Loucy (cell line): ENCODE results near the gene GLUD1.
"Not testable (repeated sequence)": the region's sequence is repeated elsewhere in the genome, so short reads cannot be mapped to it uniquely, and the experiment has no call there.

Experiments used
- H2AFZ ChIP-seq: fragments of 200-600 bp; sonication (generic); 2 replicates; pipeline ENCODE4 v1.6.0; 2016; ENCODE audit warnings: antibody characterized with exemption, mild to moderate bottlenecking, low read length, moderate library complexity
- H3F3A ChIP-seq: fragments of 200-600 bp; 2 replicates; pipeline ENCODE4 v1.6.0; 2016; ENCODE audit warnings: antibody characterized with exemption, low read depth, mild to moderate bottlenecking
- H3K27me3 ChIP-seq: fragments of 200-600 bp; sonication (generic); 2 replicates; pipeline ENCODE4 v1.6.1; 2014; ENCODE audit warnings: low read length, mild to moderate bottlenecking; ENCODE audit not compliant: insufficient read depth, poor library complexity, severe bottlenecking
- H3K36me3 ChIP-seq: fragments of 200-600 bp; sonication (generic); 2 replicates; pipeline ENCODE4 v1.6.1; 2016; ENCODE audit warnings: low read length; ENCODE audit not compliant: insufficient read depth
- H3K4me1 ChIP-seq: fragments of 200-600 bp; sonication (generic); 2 replicates; pipeline ENCODE4 v1.5.1; 2014; ENCODE audit warnings: low read length, mild to moderate bottlenecking; ENCODE audit not compliant: insufficient read depth, poor library complexity, severe bottlenecking
- H3K4me2 ChIP-seq: fragments of 200-600 bp; sonication (generic); 2 replicates; pipeline ENCODE4 v1.6.0; 2014; ENCODE audit warnings: antibody characterized with exemption, low read length, low read depth, mild to moderate bottlenecking; ENCODE audit not compliant: poor library complexity, severe bottlenecking
- H3K4me3 ChIP-seq: fragments of 200-600 bp; sonication (generic); 2 replicates; pipeline ENCODE4 v1.5.1; 2014; ENCODE audit warnings: low read length, mild to moderate bottlenecking, mixed read lengths; ENCODE audit not compliant: poor library complexity, severe bottlenecking
- H3K79me2 ChIP-seq: fragments of 200-600 bp; sonication (generic); 2 replicates; pipeline ENCODE4 v1.6.1; 2014; ENCODE audit warnings: low read length; ENCODE audit not compliant: insufficient read depth
- H3K9ac ChIP-seq: fragments of 200-600 bp; sonication (generic); 2 replicates; pipeline ENCODE4 v1.6.0; 2014; ENCODE audit warnings: mild to moderate bottlenecking, low read depth, low read length, moderate library complexity; ENCODE audit not compliant: poor library complexity, severe bottlenecking
- H3K9me2 ChIP-seq: fragments of 200-600 bp; sonication (generic); replicated peaks from 2 replicates; pipeline ENCODE4 v1.6.1; 2016; ENCODE audit warnings: low read depth, low read length, mixed read lengths
- H3K9me3 ChIP-seq: fragments of 200-600 bp; sonication (generic); 2 replicates; pipeline ENCODE4 v1.6.1; 2014; ENCODE audit warnings: mild to moderate bottlenecking, antibody characterized with exemption, low read length, low read depth; ENCODE audit not compliant: insufficient read depth
- H4K20me1 ChIP-seq: fragments of 200-600 bp; sonication (generic); 2 replicates; pipeline ENCODE4 v1.6.0; 2014; ENCODE audit warnings: antibody characterized with exemption, low read length, mild to moderate bottlenecking; ENCODE audit not compliant: insufficient read depth, poor library complexity, severe bottlenecking
- EZH2phosphoT487 ChIP-seq: fragments of 200-600 bp; IDR thresholded peaks from 2 replicates; pipeline ENCODE4 v1.6.1; 2018; ENCODE audit warnings: antibody characterized with exemption, mild to moderate bottlenecking, moderate library complexity, borderline replicate concordance
- TF ChIP-seq, protein P1 (sequence below): fragments of 200-600 bp; sonication (generic); conservative IDR thresholded peaks from 2 replicates; pipeline ENCODE4 v1.5.1; 2014; ENCODE audit warnings: mild to moderate bottlenecking, antibody characterized with exemption, low read length

GLUD1 gene

DNA sequence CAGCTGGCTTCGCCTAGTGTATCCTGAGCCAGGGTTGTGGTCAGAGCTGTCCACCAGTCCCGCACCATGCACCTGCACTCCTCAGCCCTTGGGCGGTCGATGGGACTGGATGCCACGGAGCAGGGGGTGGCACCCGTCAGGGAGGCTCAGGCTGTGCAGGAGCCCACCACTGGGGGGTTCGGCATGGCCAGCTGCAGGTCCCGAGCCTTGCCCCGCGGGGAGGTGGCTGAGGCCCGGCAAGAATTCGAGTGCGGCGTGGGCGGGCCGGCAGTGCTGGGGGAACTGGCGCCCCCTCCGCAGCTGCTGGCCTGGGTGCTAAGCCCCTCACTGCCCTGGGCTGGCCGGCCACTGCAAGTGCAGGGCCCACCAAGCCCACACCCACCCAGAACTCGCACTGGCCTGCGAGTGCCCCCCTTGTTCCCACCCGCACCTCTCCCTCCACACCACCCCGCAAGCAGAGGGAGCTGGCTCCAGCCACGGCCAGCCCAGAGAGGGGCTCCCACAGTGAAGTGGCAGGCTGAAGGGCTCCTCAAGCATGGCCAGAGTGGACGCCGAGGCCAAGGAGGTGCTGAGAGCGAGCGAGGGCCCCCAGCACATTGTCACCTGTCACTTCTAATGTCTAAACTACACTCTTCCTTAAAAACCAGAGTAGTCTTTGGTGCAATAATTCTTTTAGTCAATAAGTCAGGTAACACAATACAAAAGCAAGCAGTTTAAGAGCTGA, 63.6 kb downstream of the GLUD1 start:
- no peaks in the 10 kb centered on the region for H4K20me1 ChIP-seq
- no peak overlapping the region for H3K4me2 ChIP-seq
- no peaks in the 10 kb centered on the region for H3K9me2 ChIP-seq
- H3F3A ChIP-seq = no peaks in the 10 kb centered on the region
- no peaks in the 10 kb centered on the region for H3K79me2 ChIP-seq
- no peaks in the 10 kb centered on the region for H3K27me3 ChIP-seq
- H3K9ac ChIP-seq = no peak overlapping the region
- no peak overlapping the region for H3K4me3 ChIP-seq
- TF ChIP-seq, protein P1, sequence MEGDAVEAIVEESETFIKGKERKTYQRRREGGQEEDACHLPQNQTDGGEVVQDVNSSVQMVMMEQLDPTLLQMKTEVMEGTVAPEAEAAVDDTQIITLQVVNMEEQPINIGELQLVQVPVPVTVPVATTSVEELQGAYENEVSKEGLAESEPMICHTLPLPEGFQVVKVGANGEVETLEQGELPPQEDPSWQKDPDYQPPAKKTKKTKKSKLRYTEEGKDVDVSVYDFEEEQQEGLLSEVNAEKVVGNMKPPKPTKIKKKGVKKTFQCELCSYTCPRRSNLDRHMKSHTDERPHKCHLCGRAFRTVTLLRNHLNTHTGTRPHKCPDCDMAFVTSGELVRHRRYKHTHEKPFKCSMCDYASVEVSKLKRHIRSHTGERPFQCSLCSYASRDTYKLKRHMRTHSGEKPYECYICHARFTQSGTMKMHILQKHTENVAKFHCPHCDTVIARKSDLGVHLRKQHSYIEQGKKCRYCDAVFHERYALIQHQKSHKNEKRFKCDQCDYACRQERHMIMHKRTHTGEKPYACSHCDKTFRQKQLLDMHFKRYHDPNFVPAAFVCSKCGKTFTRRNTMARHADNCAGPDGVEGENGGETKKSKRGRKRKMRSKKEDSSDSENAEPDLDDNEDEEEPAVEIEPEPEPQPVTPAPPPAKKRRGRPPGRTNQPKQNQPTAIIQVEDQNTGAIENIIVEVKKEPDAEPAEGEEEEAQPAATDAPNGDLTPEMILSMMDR = no peak
- TF ChIP-seq EZH2phosphoT487 = no peak
- H3K4me1 ChIP-seq = no peaks in the 10 kb centered on the region
- no peaks in the 10 kb centered on the region for H3K36me3 ChIP-seq
- H3K9me3 ChIP-seq = no peaks in the 10 kb centered on the region
- no peak overlapping the region for H2AFZ ChIP-seq

DNA sequence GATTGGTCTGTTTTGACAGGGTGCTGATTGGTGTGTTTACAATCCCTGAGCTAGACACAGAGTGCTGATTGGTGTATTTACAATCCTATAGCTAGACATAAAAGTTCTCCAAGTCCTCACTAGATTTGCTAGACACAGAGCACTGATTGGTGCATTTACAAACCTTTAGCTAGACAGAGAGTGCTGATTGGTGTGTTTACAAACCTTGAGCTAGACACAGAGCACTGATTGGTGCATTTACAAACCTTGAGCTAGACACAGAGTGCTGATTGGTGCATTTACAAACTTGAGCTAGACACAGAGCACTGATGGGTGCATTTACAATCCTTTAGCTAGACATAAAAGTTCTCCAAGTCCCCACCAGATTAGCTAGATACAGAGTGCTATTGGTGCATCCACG, 64.2 kb downstream of the GLUD1 start:
- H3K9me3 ChIP-seq, H3K4me1 ChIP-seq, H3K9me2 ChIP-seq, H3F3A ChIP-seq, H3K27me3 ChIP-seq, H3K4me3 ChIP-seq, H3K36me3 ChIP-seq, H3K9ac ChIP-seq, H4K20me1 ChIP-seq, H3K79me2 ChIP-seq, H2AFZ ChIP-seq, H3K4me2 ChIP-seq: not testable (repeated sequence)

DNA sequence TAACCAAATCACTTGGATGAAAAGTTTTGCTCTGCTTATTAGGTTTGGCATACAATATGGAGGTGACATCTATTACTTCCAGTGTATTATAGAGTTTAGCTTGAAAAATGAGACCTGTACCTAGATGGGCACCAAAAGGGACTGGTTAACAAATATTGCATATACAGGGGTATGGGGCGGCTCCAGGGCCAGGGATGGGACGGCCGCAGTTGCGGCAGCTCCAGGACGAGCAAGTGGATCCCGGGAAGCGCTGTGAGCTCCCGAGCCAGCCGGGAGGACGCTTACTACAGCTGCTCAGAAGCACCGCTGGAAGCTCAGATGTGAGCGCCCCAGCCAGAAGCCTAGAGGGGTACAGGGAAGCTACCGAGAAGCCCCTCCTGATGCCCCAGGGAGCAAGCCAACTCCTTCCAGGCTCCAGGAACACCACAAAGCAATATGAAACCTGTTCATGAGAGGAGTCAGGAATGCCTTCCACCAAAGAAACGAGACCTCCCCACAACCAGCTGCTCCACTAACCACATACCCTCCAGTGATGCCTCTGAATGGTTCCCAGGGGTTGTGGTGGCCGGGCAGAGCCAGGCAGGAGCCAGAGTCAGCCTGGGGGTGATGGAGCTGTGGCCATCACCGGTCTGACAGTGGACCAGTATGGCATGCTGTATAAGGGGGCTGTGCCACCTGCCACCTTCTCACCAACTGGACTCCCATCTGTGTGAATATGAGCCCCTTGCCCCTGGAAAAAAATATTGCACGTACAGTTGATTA, 67.7 kb downstream of the GLUD1 start:
- H3K27me3 ChIP-seq, H3F3A ChIP-seq, H4K20me1 ChIP-seq, H2AFZ ChIP-seq, H3K4me2 ChIP-seq, H3K4me3 ChIP-seq, H3K79me2 ChIP-seq, H3K9me2 ChIP-seq, H3K4me1 ChIP-seq, H3K9ac ChIP-seq, H3K9me3 ChIP-seq, H3K36me3 ChIP-seq: not testable (repeated sequence)

DNA sequence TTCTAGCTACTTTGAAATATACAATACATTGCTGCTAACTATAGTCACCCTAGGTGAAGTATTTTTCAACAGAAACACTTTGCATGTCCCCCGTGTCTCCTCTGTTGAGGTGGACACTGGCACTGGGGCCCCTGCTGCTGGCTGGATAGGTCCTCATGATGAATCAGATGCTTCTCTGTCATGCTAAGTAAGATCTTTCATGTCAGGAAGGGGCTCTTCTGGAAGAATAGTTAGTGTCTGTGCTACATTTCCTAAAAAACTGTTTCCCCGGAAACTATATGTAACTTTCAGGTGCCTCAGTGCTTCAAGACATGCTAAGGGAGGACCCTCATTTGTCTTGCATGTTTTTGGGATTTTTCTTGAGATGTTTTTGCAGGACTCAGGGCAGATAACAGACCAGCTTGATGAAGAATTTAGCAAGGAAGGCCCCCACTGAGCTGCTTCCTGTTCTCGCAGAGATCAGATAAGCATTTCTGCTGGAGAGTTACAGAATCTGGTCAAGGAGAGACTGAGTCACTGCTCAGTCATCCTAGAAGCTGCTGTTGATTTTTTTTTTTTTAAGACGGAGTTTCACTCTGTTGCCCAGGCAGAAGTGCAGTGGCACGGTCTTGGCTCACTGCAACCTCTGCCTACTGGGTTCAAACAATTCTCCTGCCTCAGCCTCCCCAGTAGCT, 69.2 kb downstream of the GLUD1 start:
- not testable (repeated sequence) for H3F3A ChIP-seq, H3K79me2 ChIP-seq, H3K27me3 ChIP-seq, H3K9me3 ChIP-seq, H3K36me3 ChIP-seq, H2AFZ ChIP-seq, H3K4me3 ChIP-seq, H3K9ac ChIP-seq, H3K4me1 ChIP-seq, H3K9me2 ChIP-seq, H4K20me1 ChIP-seq
- peak overlapping the region; percentile 54 for H3K4me2 ChIP-seq

DNA sequence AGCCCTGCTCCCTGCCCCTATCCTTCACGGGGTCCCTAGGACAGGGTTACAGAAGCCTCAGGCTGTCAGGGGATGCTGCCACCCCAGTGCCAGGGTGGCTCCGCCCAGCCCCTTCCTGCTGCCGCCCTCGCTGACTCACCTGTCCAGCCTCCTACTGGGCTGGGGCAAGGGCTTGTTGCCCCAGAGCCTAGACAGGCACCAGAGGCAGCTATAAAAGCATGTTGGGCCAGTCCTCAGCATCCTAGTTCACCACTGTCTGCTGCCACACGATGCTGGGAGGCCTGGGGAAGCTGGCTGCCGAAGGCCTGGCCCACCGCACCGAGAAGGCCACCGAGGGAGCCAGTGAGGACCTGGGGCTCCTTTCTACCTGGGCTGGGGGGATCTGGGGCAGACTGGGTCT, 74.6 kb downstream of the GLUD1 start, which contains the start of gene FAM25A:
Gene FAM25A, plus strand, starts transcription at position 239 of the 400 bp plus-strand sequence. Its CDS starts 31 bp downstream, at position 270.
- H3K9me2 ChIP-seq, H3K27me3 ChIP-seq, H3K4me3 ChIP-seq, H3F3A ChIP-seq, H3K9me3 ChIP-seq, H3K4me1 ChIP-seq, H4K20me1 ChIP-seq, H2AFZ ChIP-seq, H3K9ac ChIP-seq, H3K79me2 ChIP-seq, H3K4me2 ChIP-seq, H3K36me3 ChIP-seq: not testable (repeated sequence)

DNA sequence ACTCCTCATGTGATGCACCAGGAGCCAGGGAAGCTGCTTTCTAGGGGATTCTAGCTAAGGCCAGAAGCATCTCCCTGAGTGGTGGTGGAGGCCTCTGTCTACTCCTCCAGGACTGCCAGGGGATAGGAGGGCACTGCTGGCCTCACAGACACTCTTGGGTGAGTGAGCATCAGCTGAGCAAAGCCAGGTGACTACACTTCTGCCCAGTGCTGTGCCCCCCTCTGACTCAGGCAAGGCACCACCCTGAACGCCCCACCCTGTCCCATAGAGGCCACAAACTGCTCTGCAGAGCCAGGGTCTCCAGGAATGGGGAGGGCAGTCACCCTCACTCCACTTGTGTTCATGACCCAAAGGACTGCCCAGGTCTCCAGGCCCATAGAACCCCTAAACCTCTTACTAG, 75.1 kb downstream of the GLUD1 start:
- H3K27me3 ChIP-seq, H3K4me1 ChIP-seq, H4K20me1 ChIP-seq, H2AFZ ChIP-seq, H3K9me3 ChIP-seq, H3K9ac ChIP-seq, H3K36me3 ChIP-seq, H3F3A ChIP-seq, H3K4me3 ChIP-seq, H3K79me2 ChIP-seq, H3K4me2 ChIP-seq, H3K9me2 ChIP-seq: not testable (repeated sequence)
